Gastrocnemius medialis (tissue), 4 donors: ENCODE results near the gene SUPT4H1. TPM values are rescaled to one million over a fixed set of nuclear protein-coding genes. Genes with fewer than 3 reads are reported as not detected.

Experiments used
- ATAC-seq, 2 donors: fragments of 150-250 bp; one replicate each; pipeline ENCODE4 v1.9.1; 2016
- DNase-seq, 2 donors: peaks; one replicate each; pipeline ENCODE4 v3.0.0-alpha.2; 2019
- H3K27ac ChIP-seq, 4 donors: fragments of 200-600 bp; sonication (generic); 1 replicate in 1 of 4; 2 replicates in 3 of 4; pipeline ENCODE4 v1.5.1; 2016 to 2018; ENCODE audit warnings: mild to moderate bottlenecking in 2 of 4, moderate library complexity in 1 of 4
- H3K27me3 ChIP-seq, 3 donors: fragments of 200-600 bp; sonication (generic) in 2 of 3; 1 replicate in 1 of 3; 2 replicates in 2 of 3; pipeline versions ENCODE4 v1.5.1 to v1.6.0; 2016 to 2019; ENCODE audit warnings: mild to moderate bottlenecking in 1 of 3, moderate library complexity in 1 of 3
- H3K36me3 ChIP-seq, 2 donors: fragments of 200-600 bp; sonication (generic) in 1 of 2; one replicate each; pipeline ENCODE4 v1.5.1; 2017 to 2018
- H3K4me1 ChIP-seq, 2 donors: fragments of 200-600 bp; sonication (generic) in 1 of 2; one replicate each; pipeline ENCODE4 v1.5.1; 2016 to 2017; ENCODE audit warnings: mild to moderate bottlenecking in 2 of 2
- H3K4me3 ChIP-seq, 4 donors: fragments of 200-600 bp; sonication (generic) in 3 of 4; 1 replicate in 1 of 4; 2 replicates in 3 of 4; pipeline ENCODE4 v1.5.1; 2016 to 2019; ENCODE audit warnings: mild to moderate bottlenecking in 2 of 4
- H3K9me3 ChIP-seq, 3 donors: fragments of 200-600 bp; sonication (generic) in 2 of 3; 1 replicate in 1 of 3; 2 replicates in 2 of 3; pipeline ENCODE4 v1.5.1; 2016 to 2019
- CTCF ChIP-seq, 5 experiments: fragments of 450-650 bp in 3 of 5; fragments of 200-600 bp in 2 of 5; sonication (generic) in 2 of 5; IDR thresholded peaks in 4 of 5; conservative IDR thresholded peaks in 1 of 5; 1 replicate in 4 of 5; 2 replicates in 1 of 5; pipeline ENCODE4 v1.5.1; 2016 to 2019; ENCODE audit warnings: antibody characterized with exemption in 5 of 5, mild to moderate bottlenecking in 3 of 5, moderate library complexity in 3 of 5
- POLR2A ChIP-seq, 2 donors: fragments of 450-650 bp; IDR thresholded peaks; one replicate each; pipeline ENCODE4 v1.6.1; 2017; ENCODE audit warnings: antibody characterized with exemption in 2 of 2, mild to moderate bottlenecking in 2 of 2, moderate library complexity in 2 of 2
- in situ Hi-C, 4 donors: fragments of 200-750 bp; cut with MboI; loops; one replicate each; pipeline versions ENCODE4 v1.15.0 to v1.8.0; 2017; ENCODE audit warnings: low sequenced_read_pairs in 4 of 4
- intact Hi-C: fragments of 100-400 bp; cut with DNase I; formaldehyde crosslinking; loops from one replicate; pipeline ENCODE4 v1.15.1; 2023; ENCODE audit warnings: low total_unique reads
- total RNA-seq, 4 donors: library from RNA; depleted of rRNA; stranded (reverse); fragments of >200 nt; gene quantifications; one replicate each; pipeline versions ENCODE4 v1.1.0 to v1.2.3, GENCODE V29; 2016

SUPT4H1 gene
- total RNA-seq, 4 donors from 2014 or later, result 39.6 to 49.0 (median 41.1) TPM

- H3K4me1 ChIP-seq, result no peaks in the 10 kb centered on the region
- ATAC-seq (no peak), DNase-seq (no peak)
- intact Hi-C loops (no loop called here), in situ Hi-C loops (no loop called here)
- H3K27me3 ChIP-seq, result no peaks in the 10 kb centered on the region
- H3K9me3 ChIP-seq, result no peaks in the 10 kb centered on the region
- no peaks in the 10 kb centered on the region for H3K36me3 ChIP-seq
- H3K27ac ChIP-seq, result no peak overlapping the region
- H3K4me3 ChIP-seq, result no peak overlapping the region
- no peak for TF ChIP-seq POLR2A (IDR thresholded peaks at IDR 0.05)
- TF ChIP-seq CTCF (IDR thresholded peaks at IDR 0.05 in 4 of 5, conservative IDR thresholded peaks at IDR 0.05 in 1 of 5), result no peak
Observed at GRCh38 chr17:58375811-58376210, 23.8 kb upstream of the SUPT4H1 start.

GRCh38 chr17:58375256-58375655 is 23.3 kb upstream of the SUPT4H1 start:
- Histone ChIP-seq H3K36me3 (no peaks in the 10 kb centered on the region), H3K4me3 (no peak overlapping the region), H3K4me1 (no peaks in the 10 kb centered on the region), H3K27me3 (no peaks in the 10 kb centered on the region), H3K9me3 (no peaks in the 10 kb centered on the region), H3K27ac (no peak overlapping the region)
- in situ Hi-C loops (no loop called here), intact Hi-C loops (no loop called here)
- ATAC-seq (no peak), DNase-seq (no peak)
- TF ChIP-seq CTCF (IDR thresholded peaks at IDR 0.05 in 4 of 5, conservative IDR thresholded peaks at IDR 0.05 in 1 of 5) (no peak), POLR2A (IDR thresholded peaks at IDR 0.05) (no peak)

- Histone ChIP-seq H3K27me3 (no peaks in the 10 kb centered on the region), H3K4me1 (no peaks in the 10 kb centered on the region), H3K36me3 (no peaks in the 10 kb centered on the region), H3K4me3 (no peak overlapping the region), H3K27ac (no peak overlapping the region), H3K9me3 (no peaks in the 10 kb centered on the region)
- DNase-seq, result no peak
- intact Hi-C loops, result no loop called here
- in situ Hi-C loops, result no loop called here
- TF ChIP-seq CTCF (IDR thresholded peaks at IDR 0.05 in 4 of 5, conservative IDR thresholded peaks at IDR 0.05 in 1 of 5), result no peak
- no peak for TF ChIP-seq POLR2A (IDR thresholded peaks at IDR 0.05)
- ATAC-seq, result no peak
Observed at GRCh38 chr17:58373923-58374322, 21.9 kb upstream of the SUPT4H1 start.

GRCh38 chr17:58373003-58373402 is 21.0 kb upstream of the SUPT4H1 start:
- Histone ChIP-seq H3K4me3 (no peak overlapping the region), H3K27ac (no peak overlapping the region), H3K4me1 (no peaks in the 10 kb centered on the region), H3K9me3 (no peaks in the 10 kb centered on the region), H3K36me3 (no peaks in the 10 kb centered on the region), H3K27me3 (no peaks in the 10 kb centered on the region)
- intact Hi-C loops (no loop called here), in situ Hi-C loops (no loop called here)
- DNase-seq, result no peak
- no peak for TF ChIP-seq CTCF (IDR thresholded peaks at IDR 0.05 in 4 of 5, conservative IDR thresholded peaks at IDR 0.05 in 1 of 5)
- TF ChIP-seq POLR2A (IDR thresholded peaks at IDR 0.05), result no peak
- ATAC-seq, result no peak

GRCh38 chr17:58371300-58371950 is 19.4 kb upstream of the SUPT4H1 start:
- no peak for ATAC-seq
- no peaks in the 10 kb centered on the region for H3K4me1 ChIP-seq
- TF ChIP-seq CTCF (IDR thresholded peaks at IDR 0.05 in 4 of 5, conservative IDR thresholded peaks at IDR 0.05 in 1 of 5) (no peak), POLR2A (IDR thresholded peaks at IDR 0.05) (no peak)
- in situ Hi-C loops (no loop called here), intact Hi-C loops (no loop called here)
- H3K4me3 ChIP-seq, result no peak overlapping the region
- H3K27me3 ChIP-seq, result no peaks in the 10 kb centered on the region
- DNase-seq, result no peak
- H3K36me3 ChIP-seq, result no peaks in the 10 kb centered on the region
- H3K27ac ChIP-seq, result no peak overlapping the region
- no peaks in the 10 kb centered on the region for H3K9me3 ChIP-seq
